K562 (cell line): Measurements from ENCODE around the gene CFAP90. TPM values are rescaled to one million over a fixed set of nuclear protein-coding genes. Genes with fewer than 3 reads are reported as not detected.

Source experiments
- ATAC-seq: fragments of 200-7000 bp; cut with Tn5 transposase; 3 replicates; pipeline ENCODE4 v1.9.1; 2020; ENCODE audit warnings: moderate library complexity
- BruUV-seq: library from RNA; stranded (reverse); fragments of 400-500 nt; replicated peaks from 2 replicates; lab custom pipeline; 2021; lab: Mats Ljungman, UMichigan
- CTCF ChIA-PET: fragments of 300-600 bp; formaldehyde crosslinking; extraction: SDS; loops from one replicate; lab custom pipeline; 2021; ENCODE audit warnings: low intra/inter-chr PET ratio; lab: Yijun Ruan, JAX
- POLR2A ChIA-PET: fragments of 300-600, 350-650 bp; sonication (Branson Sonifier 250); formaldehyde crosslinking; extraction: SDS; loops from one replicate; lab custom pipeline; 2021; ENCODE audit warnings: antibody characterized with exemption, inconsistent platforms; lab: Yijun Ruan, JAX
- DNase-seq, 4 experiments: peaks; one replicate each; pipeline versions ENCODE4 v3.0.0 to v3.0.0-alpha.2; 2011 to 2018; ENCODE audit warnings: low spot score in 3 of 4, mixed read lengths in 3 of 4; ENCODE audit errors: extremely low read depth in 1 of 4
- FAIRE-seq: peaks from 2 replicates; lab custom pipeline; 2011; peaks lifted over from hg19 to GRCh38; lab: Jason Lieb, UNC
- H2AFZ ChIP-seq: 2 replicates; pipeline ENCODE4 v1.6.0; 2011; ENCODE audit warnings: low read depth, low read length, control low read depth, inconsistent platforms
- H3K27ac ChIP-seq: fragments of 200-600 bp; 3 replicates; pipeline ENCODE4 v1.8.0; 2011; ENCODE audit warnings: low read depth, mild to moderate bottlenecking, control low read depth, inconsistent platforms, low read length, moderate library complexity, mixed read lengths; ENCODE audit errors: extremely low read depth
- H3K27me3 ChIP-seq, 2 experiments: fragments of 300-600 bp in 1 of 2; 2 replicates in 1 of 2; 3 replicates in 1 of 2; pipeline versions ENCODE4 v1.6.0 to v1.8.0; 2011; ENCODE audit warnings: inconsistent platforms in 2 of 2, low read length in 2 of 2, mild to moderate bottlenecking in 1 of 2, mixed read lengths in 1 of 2, moderate library complexity in 1 of 2; ENCODE audit not compliant: control insufficient read depth in 2 of 2, insufficient read depth in 2 of 2
- H3K36me3 ChIP-seq: fragments of 300-600 bp; 3 replicates; pipeline ENCODE4 v1.8.0; 2011; ENCODE audit warnings: mild to moderate bottlenecking, low read length, inconsistent platforms; ENCODE audit not compliant: control insufficient read depth, insufficient read depth
- H3K4me1 ChIP-seq, 2 experiments: fragments of 200-600 bp in 1 of 2; replicated peaks in 1 of 2; 2 replicates in 1 of 2; 3 replicates in 1 of 2; pipeline versions ENCODE4 v1.5.1 to v1.8.0; 2011; ENCODE audit warnings: inconsistent platforms in 2 of 2, low read length in 2 of 2, mild to moderate bottlenecking in 1 of 2, mixed read lengths in 1 of 2, moderate library complexity in 1 of 2; ENCODE audit not compliant: control insufficient read depth in 2 of 2, insufficient read depth in 2 of 2
- H3K4me2 ChIP-seq: 2 replicates; pipeline ENCODE4 v1.6.1; 2011; ENCODE audit warnings: low read length, control low read depth, inconsistent platforms, mixed read lengths; ENCODE audit not compliant: insufficient read depth
- H3K4me3 ChIP-seq: fragments of 200-600 bp; sonication (generic), shearing (Covaris generic); 2 replicates; pipeline ENCODE4 v1.5.1; 2016; ENCODE audit warnings: control low read depth, inconsistent platforms
- H3K79me2 ChIP-seq: fragments of 200-600 bp; 3 replicates; pipeline ENCODE4 v1.8.0; 2011; ENCODE audit warnings: low read length, inconsistent platforms; ENCODE audit not compliant: control insufficient read depth, insufficient read depth
- H3K9ac ChIP-seq, 2 experiments: 2 replicates each; pipeline versions ENCODE4 v1.6.0 to v1.6.1; 2011; ENCODE audit warnings: low read depth in 2 of 2, low read length in 2 of 2, control low read depth in 1 of 2, inconsistent platforms in 1 of 2, mild to moderate bottlenecking in 1 of 2, mixed read lengths in 1 of 2; ENCODE audit not compliant: insufficient read depth in 1 of 2
- H3K9me1 ChIP-seq: one replicate; pipeline ENCODE4 v1.6.0; 2011; ENCODE audit warnings: inconsistent platforms, mild to moderate bottlenecking, low read length, moderate library complexity; ENCODE audit not compliant: control insufficient read depth, insufficient read depth
- H3K9me3 ChIP-seq: replicated peaks from 2 replicates; pipeline ENCODE4 v1.5.1; 2011; ENCODE audit warnings: low read depth, low read length, inconsistent platforms; ENCODE audit not compliant: control insufficient read depth, insufficient read depth
- H4K20me1 ChIP-seq: replicated peaks from 2 replicates; pipeline ENCODE4 v1.6.1; 2011; ENCODE audit warnings: low read length, inconsistent platforms, mixed read lengths; ENCODE audit not compliant: control insufficient read depth, insufficient read depth
- CC2D1A ChIP-seq: fragments of 450-650 bp; IDR thresholded peaks from 2 replicates; pipeline ENCODE4 v1.6.1; 2017; ENCODE audit warnings: mild to moderate bottlenecking
- FOS ChIP-seq: IDR thresholded peaks from 3 replicates; pipeline ENCODE4 v1.6.1; 2011; ENCODE audit not compliant: insufficient read length; ENCODE audit errors: extremely low read depth
- HEY1 ChIP-seq: fragments of 250-450 bp; sonication (Bioruptor Pico); IDR thresholded peaks from 2 replicates; pipeline ENCODE4 v1.5.0; 2020; ENCODE audit warnings: mild to moderate bottlenecking, moderate library complexity, borderline replicate concordance
- SETDB1 ChIP-seq: IDR thresholded peaks from one replicate; pipeline ENCODE4 v1.6.1; 2012; ENCODE audit warnings: low read length, control low read depth, inconsistent platforms
- U2AF1 ChIP-seq: fragments of 200-400 bp; formaldehyde crosslinking; optimal IDR thresholded peaks from 2 replicates; pipeline ENCODE3; 2017; ENCODE audit warnings: mild to moderate bottlenecking, low read depth, low read length, moderate library complexity
- ZNF561 ChIP-seq: fragments of 450-650 bp; formaldehyde crosslinking; conservative IDR thresholded peaks from 2 replicates; pipeline ENCODE4 v1.4.0; 2020; ENCODE audit warnings: mild to moderate bottlenecking, moderate library complexity
- WGBS: fragments of 100-300 bp; shearing (Covaris generic); methylation state at CpG from one replicate; pipeline ENCODE4 v1.1.6; 2016; ENCODE audit warnings: low coverage, mixed read lengths; ENCODE audit not compliant: insufficient coverage; ENCODE audit errors: missing lambda C conversion rate; 5-methylcytosine and 5-hydroxymethylcytosine counted together
- in situ Hi-C: fragments of 300-500 bp; cut with MboI; formaldehyde crosslinking; loops from 4 replicates; pipeline ENCODE4 v1.15.0; 2018; ENCODE audit warnings: inconsistent platforms, mixed read lengths
- intact Hi-C: fragments of 100-400 bp; cut with micrococcal nuclease; formaldehyde crosslinking; loops from 2 replicates; pipeline ENCODE4 v1.14.2; 2022
- polyA plus RNA-seq, 8 experiments: library from polyadenylated mRNA; depleted of rRNA in 4 of 8; stranded (reverse) in 5 of 8; unstranded in 3 of 8; fragments of >200 nt; fragmentation: Nextera tagmentation in 2 of 8; fragmentation: Illumina TruSeq in 1 of 8; extraction: Ambion mirVana in 2 of 8; extraction: Trizol in 1 of 8; gene quantifications; 2 replicates each; pipeline versions ENCODE4 v1.2.1 to v1.2.3, GENCODE V29; 2011 to 2014; ENCODE audit warnings: inconsistent platforms in 1 of 8, missing spikeins in 1 of 8
- total RNA-seq, 7 experiments: library from RNA; depleted of rRNA in 6 of 7; stranded (reverse); fragments of >200 nt in 6 of 7; fragmentation: Illumina TruSeq in 2 of 7; extraction: Trizol in 2 of 7; gene quantifications; 2 replicates each; pipeline versions ENCODE4 v1.2.1 to v1.2.3, GENCODE V29; 2011 to 2021; ENCODE audit warnings: low replicate concordance in 1 of 7
- TF ChIP-seq, protein P1 (sequence below), 2 experiments: fragments of 450-650 bp; IDR thresholded peaks; 2 replicates each; pipeline ENCODE4 v1.6.1; 2018; ENCODE audit warnings: mild to moderate bottlenecking in 2 of 2, low read depth in 1 of 2; ENCODE audit not compliant: partially characterized antibody in 2 of 2

The CFAP90 gene
- total and polyA plus RNA-seq, 9 of the 15 experiments (the other 6 are each of a cell fraction or from before 2014, with no cell fraction given) = not detected

DNA sequence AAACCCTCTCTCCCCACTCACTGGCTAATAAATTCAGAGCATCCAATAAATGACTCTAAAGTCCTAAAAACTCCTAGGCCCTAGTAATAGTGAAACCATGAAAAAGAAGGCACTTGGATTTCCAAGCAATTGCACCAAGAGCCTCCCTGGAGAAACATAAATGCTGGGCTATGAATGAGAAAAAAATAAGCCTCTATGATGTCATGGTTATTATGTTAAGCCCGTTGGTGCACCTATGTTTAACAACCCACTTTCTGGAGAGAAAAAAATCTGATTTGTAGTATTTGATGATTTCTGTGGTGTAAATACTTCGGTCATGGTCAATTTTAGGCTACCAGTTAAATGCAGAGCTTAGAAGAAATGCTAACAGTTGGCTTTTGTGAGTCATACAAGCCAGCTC is 8.4 kb downstream of the CFAP90 start:
- Histone ChIP-seq H2AFZ (no peak overlapping the region), H4K20me1 (no peaks in the 10 kb centered on the region), H3K9me3 (no peaks in the 10 kb centered on the region), H3K9ac (no peak overlapping the region), H3K4me1 (no peaks in the 10 kb centered on the region), H3K27me3 (peaks cover 16 to 21% of the 10 kb centered on the region in 2 experiments; a peak in 4 of 5 replicates), H3K79me2 (no peaks in the 10 kb centered on the region), H3K4me3 (no peak overlapping the region), H3K27ac (no peak overlapping the region), H3K4me2 (no peak overlapping the region), H3K9me1 (no peaks in the 10 kb centered on the region), H3K36me3 (no peaks in the 10 kb centered on the region)
- ChIA-PET POLR2A (no interaction called here), CTCF (no interaction called here)
- ATAC-seq (no peak), DNase-seq (no peak), FAIRE-seq (no peak)
- in situ Hi-C loops (no loop called here), intact Hi-C loops (no loop called here)
- no TSS peak for BruUV-seq
- no peak for TF ChIP-seq CC2D1A
- TF ChIP-seq, protein P1, sequence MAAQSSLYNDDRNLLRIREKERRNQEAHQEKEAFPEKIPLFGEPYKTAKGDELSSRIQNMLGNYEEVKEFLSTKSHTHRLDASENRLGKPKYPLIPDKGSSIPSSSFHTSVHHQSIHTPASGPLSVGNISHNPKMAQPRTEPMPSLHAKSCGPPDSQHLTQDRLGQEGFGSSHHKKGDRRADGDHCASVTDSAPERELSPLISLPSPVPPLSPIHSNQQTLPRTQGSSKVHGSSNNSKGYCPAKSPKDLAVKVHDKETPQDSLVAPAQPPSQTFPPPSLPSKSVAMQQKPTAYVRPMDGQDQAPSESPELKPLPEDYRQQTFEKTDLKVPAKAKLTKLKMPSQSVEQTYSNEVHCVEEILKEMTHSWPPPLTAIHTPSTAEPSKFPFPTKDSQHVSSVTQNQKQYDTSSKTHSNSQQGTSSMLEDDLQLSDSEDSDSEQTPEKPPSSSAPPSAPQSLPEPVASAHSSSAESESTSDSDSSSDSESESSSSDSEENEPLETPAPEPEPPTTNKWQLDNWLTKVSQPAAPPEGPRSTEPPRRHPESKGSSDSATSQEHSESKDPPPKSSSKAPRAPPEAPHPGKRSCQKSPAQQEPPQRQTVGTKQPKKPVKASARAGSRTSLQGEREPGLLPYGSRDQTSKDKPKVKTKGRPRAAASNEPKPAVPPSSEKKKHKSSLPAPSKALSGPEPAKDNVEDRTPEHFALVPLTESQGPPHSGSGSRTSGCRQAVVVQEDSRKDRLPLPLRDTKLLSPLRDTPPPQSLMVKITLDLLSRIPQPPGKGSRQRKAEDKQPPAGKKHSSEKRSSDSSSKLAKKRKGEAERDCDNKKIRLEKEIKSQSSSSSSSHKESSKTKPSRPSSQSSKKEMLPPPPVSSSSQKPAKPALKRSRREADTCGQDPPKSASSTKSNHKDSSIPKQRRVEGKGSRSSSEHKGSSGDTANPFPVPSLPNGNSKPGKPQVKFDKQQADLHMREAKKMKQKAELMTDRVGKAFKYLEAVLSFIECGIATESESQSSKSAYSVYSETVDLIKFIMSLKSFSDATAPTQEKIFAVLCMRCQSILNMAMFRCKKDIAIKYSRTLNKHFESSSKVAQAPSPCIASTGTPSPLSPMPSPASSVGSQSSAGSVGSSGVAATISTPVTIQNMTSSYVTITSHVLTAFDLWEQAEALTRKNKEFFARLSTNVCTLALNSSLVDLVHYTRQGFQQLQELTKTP (IDR thresholded peaks at IDR 0.05; ENCODE audit: low read depth in 1 of 2, partially characterized antibody in 2 of 2) = no peak
- TF ChIP-seq FOS = no peak
- no peak for TF ChIP-seq U2AF1
- no peak for TF ChIP-seq HEY1 (CRISPR knock-in tag)
- no peak for TF ChIP-seq ZNF561
- no peak for TF ChIP-seq SETDB1
- 0% methylated on average over 2 of the region's 2 CpGs for whole genome bisulfite sequencing
